HepG2 (cell line): Measurements from ENCODE around the gene SOCS3. TPM values are rescaled to one million over a fixed set of nuclear protein-coding genes. Genes with fewer than 3 reads are reported as not detected.
A peak's percentile ranks its signal among the peaks of the same experiment; 100 is the strongest.

Source experiments
- ATF3 ChIP-seq: sonication (generic); formaldehyde crosslinking; IDR thresholded peaks from 2 replicates; pipeline ENCODE4 v1.4.0; 2020; ENCODE audit warnings: missing genetic modification reagents
- CSRNP2 ChIP-seq: sonication (generic); formaldehyde crosslinking; conservative IDR thresholded peaks from 2 replicates; pipeline ENCODE4 v1.8.0; 2022; ENCODE audit warnings: low read depth, missing genetic modification reagents
- FOXJ3 ChIP-seq: sonication (generic); formaldehyde crosslinking; IDR thresholded peaks from 2 replicates; pipeline ENCODE4 v1.4.0; 2020; ENCODE audit warnings: missing genetic modification reagents, mild to moderate bottlenecking, borderline replicate concordance
- HMG20A ChIP-seq: IDR thresholded peaks from 2 replicates; pipeline ENCODE4 v1.6.1; 2016; ENCODE audit warnings: borderline replicate concordance
- HOXA5 ChIP-seq: sonication (generic); formaldehyde crosslinking; IDR thresholded peaks from 2 replicates; pipeline ENCODE4 v1.4.0; 2020; ENCODE audit warnings: missing genetic modification reagents
- IKZF4 ChIP-seq: sonication (generic); formaldehyde crosslinking; IDR thresholded peaks from 2 replicates; pipeline ENCODE4 v1.5.1; 2020; ENCODE audit warnings: borderline replicate concordance, mild to moderate bottlenecking, low read depth, missing genetic modification reagents; ENCODE audit errors: not compliant biosample characterization
- MEF2D ChIP-seq: sonication (generic); formaldehyde crosslinking; IDR thresholded peaks from 2 replicates; pipeline ENCODE4 v1.5.1; 2020; ENCODE audit warnings: mild to moderate bottlenecking, missing genetic modification reagents
- MLLT10 ChIP-seq: sonication (generic); formaldehyde crosslinking; IDR thresholded peaks from 2 replicates; pipeline ENCODE4 v1.4.0; 2020; ENCODE audit warnings: missing genetic modification reagents
- SSRP1 ChIP-seq: IDR thresholded peaks from 2 replicates; pipeline ENCODE4 v1.6.1; 2016; ENCODE audit warnings: control low read depth
- ZBTB14 ChIP-seq: sonication (generic); formaldehyde crosslinking; IDR thresholded peaks from 2 replicates; pipeline ENCODE4 v1.4.0; 2020; ENCODE audit warnings: missing genetic modification reagents
- ZBTB43 ChIP-seq: sonication (generic); formaldehyde crosslinking; conservative IDR thresholded peaks from 2 replicates; pipeline ENCODE4 v1.4.0; 2020; ENCODE audit warnings: missing genetic modification reagents
- ZC3H13 ChIP-seq: sonication (generic); formaldehyde crosslinking; IDR thresholded peaks from 2 replicates; pipeline ENCODE4 v1.8.1; 2023; ENCODE audit warnings: mild to moderate bottlenecking, missing genetic modification reagents, moderate library complexity
- ZHX1 ChIP-seq: sonication (generic); formaldehyde crosslinking; IDR thresholded peaks from 2 replicates; pipeline ENCODE4 v1.8.1; 2022; ENCODE audit warnings: low read depth, mild to moderate bottlenecking, missing genetic modification reagents
- ZNF136 ChIP-seq: sonication (generic); formaldehyde crosslinking; IDR thresholded peaks from 2 replicates; pipeline ENCODE4 v1.8.1; 2022; ENCODE audit warnings: low read depth, mild to moderate bottlenecking, moderate library complexity, missing genetic modification reagents
- ZNF337 ChIP-seq: sonication (generic); formaldehyde crosslinking; IDR thresholded peaks from 2 replicates; pipeline ENCODE4 v1.5.1; 2020; ENCODE audit warnings: missing genetic modification reagents, low read depth, mild to moderate bottlenecking, borderline replicate concordance
- ZNF598 ChIP-seq: sonication (generic); formaldehyde crosslinking; IDR thresholded peaks from 2 replicates; pipeline ENCODE4 v1.5.1; 2020; ENCODE audit warnings: mild to moderate bottlenecking, missing genetic modification reagents, borderline replicate concordance
- ZNF614 ChIP-seq: IDR thresholded peaks from 2 replicates; pipeline ENCODE4 v1.6.1; 2018; ENCODE audit warnings: missing biosample characterization, missing genetic modification reagents, inconsistent platforms, borderline replicate concordance
- ZNF766 ChIP-seq: sonication (generic); formaldehyde crosslinking; IDR thresholded peaks from 2 replicates; pipeline ENCODE4 v1.5.0; 2020; ENCODE audit warnings: missing genetic modification reagents, borderline replicate concordance
- ZNF784 ChIP-seq: sonication (generic); formaldehyde crosslinking; IDR thresholded peaks from 2 replicates; pipeline ENCODE4 v1.5.1; 2020; ENCODE audit warnings: missing genetic modification reagents, mild to moderate bottlenecking, borderline replicate concordance
- polyA plus RNA-seq, 8 experiments: library from polyadenylated mRNA; depleted of rRNA in 3 of 8; stranded (reverse) in 7 of 8; unstranded in 1 of 8; fragments of >200 nt; fragmentation: Illumina TruSeq in 4 of 8; extraction: Trizol in 4 of 8; gene quantifications; 2 replicates each; pipeline versions ENCODE4 v1.2.1 to v1.2.3, GENCODE V29; 2011 to 2016; ENCODE audit warnings: low read depth in 4 of 8, missing spikeins in 1 of 8, mixed read lengths in 1 of 8; ENCODE audit not compliant: insufficient read depth in 1 of 8
- total RNA-seq, 5 experiments: library from RNA; depleted of rRNA; stranded (reverse); fragments of >200 nt; fragmentation: Illumina TruSeq; extraction: Trizol; gene quantifications; 2 replicates each; pipeline ENCODE4 v1.2.3, GENCODE V29; 2016; ENCODE audit warnings: low read depth in 1 of 5

SOCS3 gene
- total and polyA plus RNA-seq, 2 of the 13 experiments (the other 11 are each of a cell fraction or from before 2014, with no cell fraction given) = 0.77 to 2.4 TPM

GRCh38 chr17:78378225-78379130 lies 18.6 kb upstream of the SOCS3 start, which contains the start of gene PGS1 (continued):
- TF ChIP-seq ZNF784 = peak; percentile 98; the same call in 1 of the 2 replicates
- 0 out of 2 replicates have a peak, but pooled peaks have one; percentile 71 for TF ChIP-seq CSRNP2 (CRISPR knock-in tag)
- no peak for TF ChIP-seq ZNF766
- no peak; the same call in 1 of the 2 replicates for TF ChIP-seq ATF3 (CRISPR knock-in tag)
- peak; percentile 94; the same call in 1 of the 2 replicates for TF ChIP-seq ZNF598 (CRISPR knock-in tag)
- no peak for TF ChIP-seq ZBTB43 (CRISPR knock-in tag)
- no peak for TF ChIP-seq SSRP1 (CRISPR knock-in tag)
- no peak for TF ChIP-seq HMG20A (CRISPR knock-in tag)
- TF ChIP-seq ZBTB14 (CRISPR knock-in tag) = peak; percentile 63; the same call in 1 of the 2 replicates
- 0 out of 2 replicates have a peak, but pooled peaks have one; percentile 13 for TF ChIP-seq FOXJ3 (CRISPR knock-in tag)
- peak; percentile 96 for TF ChIP-seq ZHX1 (CRISPR knock-in tag)
- TF ChIP-seq HOXA5 (CRISPR knock-in tag) = peak; percentile 85
- TF ChIP-seq ZNF337 (CRISPR knock-in tag) = 0 out of 2 replicates have a peak, but pooled peaks have one; percentile 63
- TF ChIP-seq MEF2D = 0 out of 2 replicates have a peak, but pooled peaks have one; percentile 20
- TF ChIP-seq ZC3H13 (CRISPR knock-in tag) = peak; percentile 81
- TF ChIP-seq IKZF4 = peak; percentile 96
- TF ChIP-seq ZNF136 (CRISPR knock-in tag) = peak; percentile 89
- peak; percentile 72; the same call in 1 of the 2 replicates for TF ChIP-seq ZNF614 (CRISPR knock-in tag)
- TF ChIP-seq MLLT10 (CRISPR knock-in tag) = no peak
